B cell (primary cell): Measurements from ENCODE around the gene ZNRD2. TPM values are rescaled to one million over a fixed set of nuclear protein-coding genes. Genes with fewer than 3 reads are reported as not detected.
A peak's percentile ranks its signal among the peaks of the same experiment; 100 is the strongest.

Experiments used
- ATAC-seq: fragments of 200-7000 bp; cut with Tn5 transposase; one replicate; pipeline ENCODE4 v1.10.0; 2021; ENCODE audit warnings: low read depth, mild to moderate bottlenecking, moderate number of reproducible peaks, moderate library complexity
- CTCF ChIA-PET: fragments of 350-600 bp; sonication (Branson Sonifier 250); formaldehyde crosslinking; loops from one replicate; lab custom pipeline; 2021; ENCODE audit warnings: antibody characterized with exemption, inconsistent platforms; lab: Charles Lee
- POLR2A ChIA-PET: fragments of 350-600 bp; sonication (Branson Sonifier 250); formaldehyde crosslinking; loops from one replicate; lab custom pipeline; 2021; ENCODE audit warnings: antibody characterized with exemption; lab: Charles Lee
- DNase-seq: peaks from one replicate; pipeline ENCODE4 v3.0.0; 2013
- H2AFZ ChIP-seq: 2 replicates; pipeline ENCODE4 v1.6.1; 2012; ENCODE audit warnings: mild to moderate bottlenecking, low read depth, low read length; ENCODE audit not compliant: insufficient read depth, poor library complexity, severe bottlenecking
- H3K27ac ChIP-seq, 2 donors: 1 replicate in 1 of 2; 2 replicates in 1 of 2; pipeline ENCODE4 v1.5.1; 2012 to 2013; ENCODE audit warnings: low read length in 2 of 2, mild to moderate bottlenecking in 2 of 2, moderate library complexity in 1 of 2
- H3K27me3 ChIP-seq, 4 experiments: fragments of 200-600 bp in 1 of 4; sonication (generic) in 1 of 4; replicated peaks in 1 of 4; 1 replicate in 2 of 4; 2 replicates in 2 of 4; pipeline versions ENCODE4 v1.6.1 to v1.7.0; 2013 to 2016; ENCODE audit warnings: low read length in 3 of 4, mild to moderate bottlenecking in 2 of 4, mixed read lengths in 1 of 4, moderate library complexity in 1 of 4; ENCODE audit not compliant: insufficient read depth in 4 of 4, control insufficient read depth in 3 of 4; ENCODE audit errors: control extremely low read depth in 1 of 4
- H3K36me3 ChIP-seq, 2 experiments: replicated peaks in 1 of 2; 1 replicate in 1 of 2; 2 replicates in 1 of 2; pipeline versions ENCODE4 v1.6.1 to v1.7.1; 2013; ENCODE audit warnings: low read length in 1 of 2; ENCODE audit not compliant: insufficient read depth in 2 of 2, control insufficient read depth in 1 of 2; ENCODE audit errors: control extremely low read depth in 1 of 2, extremely low read depth in 1 of 2
- H3K4me1 ChIP-seq, 2 donors: fragments of 200-600 bp in 1 of 2; sonication (generic) in 1 of 2; 1 replicate in 1 of 2; 2 replicates in 1 of 2; pipeline versions ENCODE4 v1.5.1 to v1.6.1; 2013 to 2017; ENCODE audit warnings: low read length in 2 of 2; ENCODE audit not compliant: control insufficient read depth in 2 of 2, insufficient read depth in 2 of 2
- H3K4me2 ChIP-seq: replicated peaks from 2 replicates; pipeline ENCODE3; 2012; ENCODE audit warnings: mild to moderate bottlenecking, low read depth, low read length; ENCODE audit not compliant: poor library complexity, severe bottlenecking
- H3K4me3 ChIP-seq, 5 experiments: fragments of 200-600 bp in 1 of 5; sonication (generic) in 1 of 5; 1 replicate in 3 of 5; 2 replicates in 2 of 5; pipeline versions ENCODE4 v1.5.1 to v1.7.0; 2011 to 2016; ENCODE audit warnings: low read length in 4 of 5, mild to moderate bottlenecking in 4 of 5, low read depth in 2 of 5, control low read depth in 1 of 5, moderate library complexity in 1 of 5; ENCODE audit not compliant: insufficient read depth in 1 of 5; ENCODE audit errors: control extremely low read depth in 1 of 5, extremely low read depth in 1 of 5
- H3K79me2 ChIP-seq: fragments of 200-600 bp; sonication (generic); one replicate; pipeline ENCODE4 v1.6.0; 2016; ENCODE audit warnings: low read length; ENCODE audit not compliant: control insufficient read depth, insufficient read depth
- H3K9ac ChIP-seq: fragments of 200-600 bp; sonication (generic); 2 replicates; pipeline ENCODE4 v1.6.1; 2017; ENCODE audit warnings: mild to moderate bottlenecking, low read length, moderate library complexity
- H3K9me3 ChIP-seq, 3 donors: one replicate each; pipeline versions ENCODE4 v1.6.1 to v1.7.1; 2013; ENCODE audit warnings: low read length in 2 of 3; ENCODE audit not compliant: control insufficient read depth in 2 of 3, insufficient read depth in 1 of 3; ENCODE audit errors: control extremely low read depth in 1 of 3
- H4K20me1 ChIP-seq: 2 replicates; pipeline ENCODE4 v1.6.0; 2012; ENCODE audit warnings: mild to moderate bottlenecking, low read length; ENCODE audit not compliant: insufficient read depth, control insufficient read depth, poor library complexity, severe bottlenecking
- H3K27ac Mint-ChIP-seq: one replicate; pipeline ENCODE4 v1.8.0; 2021; ENCODE audit warnings: mixed read lengths
- H3K27me3 Mint-ChIP-seq: one replicate; pipeline ENCODE4 v1.8.0; 2021; ENCODE audit warnings: mixed read lengths
- H3K4me1 Mint-ChIP-seq: one replicate; pipeline ENCODE4 v1.8.0; 2021; ENCODE audit warnings: mixed read lengths
- H3K4me3 Mint-ChIP-seq: one replicate; pipeline ENCODE4 v1.8.0; 2021; ENCODE audit warnings: mixed read lengths
- H3K9me3 Mint-ChIP-seq: one replicate; pipeline ENCODE4 v1.8.0; 2022; ENCODE audit warnings: mixed read lengths; ENCODE audit not compliant: insufficient read depth
- CTCF ChIP-seq: fragments of 200-600 bp; IDR thresholded peaks from one replicate; pipeline ENCODE4 v1.8.0; 2022; ENCODE audit warnings: antibody characterized with exemption, mild to moderate bottlenecking
- EZH2 ChIP-seq: IDR thresholded peaks from 2 replicates; pipeline ENCODE4 v1.6.1; 2012; ENCODE audit warnings: borderline replicate concordance, low read depth, mild to moderate bottlenecking, moderate library complexity, low read length; ENCODE audit not compliant: insufficient read depth, poor library complexity, severe bottlenecking
- WGBS: methylation state at CpG from one replicate; pipeline ENCODE4 v1.1.5; 2013; ENCODE audit warnings: missing lambda C conversion rate; ENCODE audit not compliant: insufficient coverage; 5-methylcytosine and 5-hydroxymethylcytosine counted together
- intact Hi-C: fragments of 100-400 bp; cut with micrococcal nuclease; formaldehyde crosslinking; loops from one replicate; pipeline ENCODE4 v1.10.0; 2022
- polyA plus RNA-seq: library from polyadenylated mRNA; depleted of rRNA; stranded (reverse); fragments of >200 nt; gene quantifications from 2 replicates; pipeline ENCODE4 v1.2.3, GENCODE V29; 2012
- total RNA-seq, 2 donors: library from RNA; stranded (reverse); fragments of 120-200 nt in 1 of 2; gene quantifications; 1 replicate in 1 of 2; 2 replicates in 1 of 2; pipeline versions ENCODE4 v1.2.3 to v1.2.4, GENCODE V29; 2013 to 2022

Gene ZNRD2
- total and polyA plus RNA-seq, 2 donors (not counting 1 experiment from before 2014, with no cell fraction given), result 22.1 to 112 TPM

GRCh38 chr11:65537620-65538231 is 32.6 kb upstream of the ZNRD2 start:
- Mint-ChIP-seq H3K27me3 (no peaks in the 10 kb centered on the region), H3K9me3 (no peaks in the 10 kb centered on the region), H3K4me1 (peaks cover 16% of the 10 kb centered on the region), H3K27ac (peak overlapping the region; percentile 29), H3K4me3 (peak overlapping the region; percentile 37)
- intact Hi-C loops, result no loop called here
- ATAC-seq, result no peak
- Histone ChIP-seq H3K79me2 (no peaks in the 10 kb centered on the region), H3K36me3 (peaks cover 2 to 31% of the 10 kb centered on the region in 2 experiments), H3K9ac (no peak overlapping the region), H3K27me3 (no peaks in the 10 kb centered on the region), H3K27ac (no peak overlapping the region), H3K9me3 (no peaks in the 10 kb centered on the region), H3K4me1 (peaks cover 12 to 17% of the 10 kb centered on the region in 2 donors), H3K4me3 (no peak overlapping the region), H3K4me2 (no peak overlapping the region), H2AFZ (no peak overlapping the region), H4K20me1 (peaks cover 7% of the 10 kb centered on the region)
- TF ChIP-seq EZH2 (no peak), CTCF (no peak)
- ChIA-PET POLR2A (no interaction called here), CTCF (interaction anchor here (0.9 to 2.5 kb wide), 3 partner anchors 14 to 28 kb away, joined by 3 to 9 read pairs (median 6); no protein-coding TSS in a partner anchor)
- 92% methylated on average over 14 of the region's 18 CpGs for whole genome bisulfite sequencing
- no peak for DNase-seq

GRCh38 chr11:65538232-65538914 is 31.9 kb upstream of the ZNRD2 start:
- intact Hi-C loops, result no loop called here
- WGBS, result 97% methylated on average over 42 of the region's 43 CpGs
- H3K27ac ChIP-seq, result no peak overlapping the region
- peaks cover 12 to 17% of the 10 kb centered on the region in 2 donors for H3K4me1 ChIP-seq
- Mint-ChIP-seq H3K27me3 (no peaks in the 10 kb centered on the region), H3K4me1 (peaks cover 17% of the 10 kb centered on the region), H3K9me3 (no peaks in the 10 kb centered on the region), H3K27ac (peak overlapping the region; percentile 74), H3K4me3 (peak overlapping the region; percentile 59)
- H3K4me3 ChIP-seq, result no peak overlapping the region
- ChIA-PET POLR2A (interaction anchor here (1.1 kb wide), 1 partner anchor 13 kb away, joined by 3 read pairs; the partner anchor contains the start of gene SCYL1), CTCF (interaction anchor here (0.9 to 9.2 kb wide), 3 partner anchors 14 to 34 kb away, joined by 3 to 86 read pairs (median 6); partner anchors contain the start of genes FAM89B and ZNRD2)
- H3K4me2 ChIP-seq, result no peak overlapping the region
- H3K36me3 ChIP-seq, result peaks cover 2 to 25% of the 10 kb centered on the region in 2 experiments
- no peak overlapping the region for H2AFZ ChIP-seq
- H3K79me2 ChIP-seq, result no peaks in the 10 kb centered on the region
- no peak overlapping the region for H3K9ac ChIP-seq
- no peaks in the 10 kb centered on the region for H3K27me3 ChIP-seq
- H3K9me3 ChIP-seq, result no peaks in the 10 kb centered on the region
- no peak for DNase-seq
- peaks cover 7% of the 10 kb centered on the region for H4K20me1 ChIP-seq
- no peak for TF ChIP-seq CTCF
- no peak for TF ChIP-seq EZH2
- no peak for ATAC-seq
